BLaER1 treated with 17β-estradiol and CSF1 and Interleukin-3, amounts not matched to agents 10 nM and 100 nM (cell line): Measurements from ENCODE around the gene MAP6.
"Not testable (repeated sequence)": the region's sequence is repeated elsewhere in the genome, so short reads cannot be mapped to it uniquely, and the experiment has no call there.

Experiments
- H3K27ac ChIP-seq, 11 experiments: shearing (Covaris generic); formaldehyde crosslinking; 2 replicates each; pipeline ENCODE4 v1.8.1; 2022
- H3K27me3 ChIP-seq, 11 experiments: shearing (Covaris generic); formaldehyde crosslinking; 2 replicates each; pipeline ENCODE4 v1.8.1; 2022
- H3K36me3 ChIP-seq, 11 experiments: shearing (Covaris generic); formaldehyde crosslinking; 2 replicates each; pipeline ENCODE4 v1.8.1; 2022
- H3K4me1 ChIP-seq, 10 experiments: shearing (Covaris generic); formaldehyde crosslinking; 2 replicates each; pipeline ENCODE4 v1.8.1; 2022
- H3K4me2 ChIP-seq, 11 experiments: shearing (Covaris generic); formaldehyde crosslinking; 2 replicates each; pipeline ENCODE4 v1.8.1; 2022
- H3K4me3 ChIP-seq, 10 experiments: shearing (Covaris generic); formaldehyde crosslinking; 2 replicates each; pipeline ENCODE4 v1.8.1; 2022
- H3K9ac ChIP-seq, 11 experiments: shearing (Covaris generic); formaldehyde crosslinking; 2 replicates each; pipeline ENCODE4 v1.8.1; 2022
- H3K9me3 ChIP-seq, 11 experiments: shearing (Covaris generic); formaldehyde crosslinking; replicated peaks in 1 of 11; 2 replicates each; pipeline ENCODE4 v1.8.1; 2022
- H4K20me1 ChIP-seq, 11 experiments: shearing (Covaris generic); formaldehyde crosslinking; 2 replicates each; pipeline ENCODE4 v1.8.1; 2022
- Cebpa-rat ChIP-seq, 11 experiments: shearing (Covaris generic); IDR thresholded peaks; 2 replicates each; pipeline ENCODE4 v1.8.1; 2022

The MAP6 gene

GRCh38 chr11:75593286-75593915, 75.4 kb downstream of the MAP6 start:
- Histone ChIP-seq H3K9me3 (no peaks in the 10 kb centered on the region), H3K36me3 (no peaks in the 10 kb centered on the region), H3K4me1 (peaks cover 12 to 23% (median 20%) of the 10 kb centered on the region in 10 experiments), H3K4me2 (no peak overlapping the region), H3K9ac (no peak overlapping the region), H4K20me1 (no peaks in the 10 kb centered on the region), H3K4me3 (no peak overlapping the region), H3K27me3 (no peaks in the 10 kb centered on the region), H3K27ac (no peak overlapping the region)
- no peak for TF ChIP-seq Cebpa-rat (IDR thresholded peaks at IDR 0.05)

- no peaks in the 10 kb centered on the region for H3K27me3 ChIP-seq
- no peak overlapping the region for H3K4me3 ChIP-seq
- H3K36me3 ChIP-seq, result no peaks in the 10 kb centered on the region
- H3K27ac ChIP-seq, result no peak overlapping the region
- no peak overlapping the region for H3K4me2 ChIP-seq
- no peaks in the 10 kb centered on the region for H4K20me1 ChIP-seq
- TF ChIP-seq Cebpa-rat (IDR thresholded peaks at IDR 0.05), result no peak
- H3K9me3 ChIP-seq, result no peaks in the 10 kb centered on the region
- no peak overlapping the region for H3K9ac ChIP-seq
- H3K4me1 ChIP-seq, result peaks cover 12 to 23% (median 20%) of the 10 kb centered on the region in 10 experiments
These were observed 76.1 kb downstream of the MAP6 start for GRCh38 chr11:75592715-75593114.

- Histone ChIP-seq H3K4me3 (no peak overlapping the region), H3K27ac (no peak overlapping the region), H3K4me1 (peaks cover 12 to 23% (median 20%) of the 10 kb centered on the region in 10 experiments), H3K27me3 (no peaks in the 10 kb centered on the region), H3K9me3 (no peaks in the 10 kb centered on the region), H3K36me3 (no peaks in the 10 kb centered on the region), H3K4me2 (no peak overlapping the region), H3K9ac (no peak overlapping the region), H4K20me1 (no peaks in the 10 kb centered on the region)
- TF ChIP-seq Cebpa-rat (IDR thresholded peaks at IDR 0.05), result no peak
These were observed 76.9 kb downstream of the MAP6 start for GRCh38 chr11:75591966-75592365.

GRCh38 chr11:75591371-75591770, 77.5 kb downstream of the MAP6 start:
- Histone ChIP-seq H3K4me3 (no peak overlapping the region), H3K27ac (no peak overlapping the region), H3K9me3 (no peaks in the 10 kb centered on the region), H4K20me1 (no peaks in the 10 kb centered on the region), H3K4me1 (peaks cover 12 to 20% (median 18%) of the 10 kb centered on the region in 10 experiments), H3K9ac (no peak overlapping the region), H3K27me3 (no peaks in the 10 kb centered on the region), H3K4me2 (no peak overlapping the region), H3K36me3 (no peaks in the 10 kb centered on the region)
- no peak for TF ChIP-seq Cebpa-rat (IDR thresholded peaks at IDR 0.05)

GRCh38 chr11:75589933-75590332, 78.9 kb downstream of the MAP6 start:
- H3K27ac ChIP-seq, result no peak overlapping the region
- H3K4me1 ChIP-seq, result peaks cover 8 to 16% (median 12%) of the 10 kb centered on the region in 10 experiments
- no peaks in the 10 kb centered on the region for H3K9me3 ChIP-seq
- H3K36me3 ChIP-seq, result no peaks in the 10 kb centered on the region
- no peak overlapping the region for H3K4me2 ChIP-seq
- H3K27me3 ChIP-seq, result no peaks in the 10 kb centered on the region
- no peak for TF ChIP-seq Cebpa-rat (IDR thresholded peaks at IDR 0.05)
- H3K9ac ChIP-seq, result no peak overlapping the region
- no peaks in the 10 kb centered on the region for H4K20me1 ChIP-seq
- H3K4me3 ChIP-seq, result no peak overlapping the region

GRCh38 chr11:75589051-75589450, 79.8 kb downstream of the MAP6 start:
- no peak for TF ChIP-seq Cebpa-rat (IDR thresholded peaks at IDR 0.05)
- H3K27me3 ChIP-seq, result no peaks in the 10 kb centered on the region
- H3K27ac ChIP-seq, result no peak overlapping the region
- H3K4me1 ChIP-seq, result peaks cover 15 to 20% (median 16%) of the 10 kb centered on the region in 10 experiments
- H4K20me1 ChIP-seq, result no peaks in the 10 kb centered on the region
- H3K9ac ChIP-seq, result no peak overlapping the region
- H3K4me3 ChIP-seq, result no peak overlapping the region
- no peak overlapping the region for H3K4me2 ChIP-seq
- no peaks in the 10 kb centered on the region for H3K9me3 ChIP-seq
- no peaks in the 10 kb centered on the region for H3K36me3 ChIP-seq

GRCh38 chr11:75588051-75588481, 80.8 kb downstream of the MAP6 start:
- no peak overlapping the region for H3K4me3 ChIP-seq
- TF ChIP-seq Cebpa-rat (IDR thresholded peaks at IDR 0.05), result no peak
- no peaks in the 10 kb centered on the region for H3K9me3 ChIP-seq
- peaks cover 17 to 24% (median 20%) of the 10 kb centered on the region in 10 experiments for H3K4me1 ChIP-seq
- no peaks in the 10 kb centered on the region for H3K27me3 ChIP-seq
- H3K4me2 ChIP-seq, result no peak overlapping the region
- H3K27ac ChIP-seq, result no peak overlapping the region
- H3K9ac ChIP-seq, result no peak overlapping the region
- no peaks in the 10 kb centered on the region for H3K36me3 ChIP-seq
- no peaks in the 10 kb centered on the region for H4K20me1 ChIP-seq

- Histone ChIP-seq H3K4me2 (no peak overlapping the region), H3K9ac (no peak overlapping the region), H3K4me1 (peaks cover 28 to 35% (median 32%) of the 10 kb centered on the region in 10 experiments), H3K27ac (no peak overlapping the region), H3K36me3 (no peaks in the 10 kb centered on the region), H3K4me3 (no peak overlapping the region), H4K20me1 (no peaks in the 10 kb centered on the region), H3K9me3 (no peaks in the 10 kb centered on the region), H3K27me3 (no peaks in the 10 kb centered on the region)
- TF ChIP-seq Cebpa-rat (IDR thresholded peaks at IDR 0.05), result no peak
These were observed 82.4 kb downstream of the MAP6 start for GRCh38 chr11:75586395-75586794.

- no peak overlapping the region for H3K4me3 ChIP-seq
- no peak for TF ChIP-seq Cebpa-rat (IDR thresholded peaks at IDR 0.05)
These were observed 83.6 kb downstream of the MAP6 start for GRCh38 chr11:75585293-75585670.

GRCh38 chr11:75584659-75585292, 84.1 kb downstream of the MAP6 start:
- H4K20me1 ChIP-seq, H3K27me3 ChIP-seq, H3K36me3 ChIP-seq, H3K9me3 ChIP-seq: not testable (repeated sequence)
- Histone ChIP-seq H3K4me1 (peaks cover 28 to 44% (median 38%) of the 10 kb centered on the region in 10 experiments), H3K4me2 (peak overlapping the region; percentile 79 to 99 (median 94)), H3K9ac (peak overlapping the region; percentile 92 to 99 (median 95)), H3K27ac (peak overlapping the region; percentile 91 to 99 (median 96)), H3K4me3 (peak overlapping the region in 8 of 10 experiments; percentile 68 to 88 (median 76); a peak in 16 of 20 replicates)

More at GRCh38 chr11:75585293-75585670, 83.6 kb downstream of the MAP6 start:
- H3K27me3 ChIP-seq, result no peaks in the 10 kb centered on the region
- H3K9ac ChIP-seq, result peak overlapping the region in 5 of 11 experiments; percentile 92 to 98 (median 94); a peak in 7 of 22 replicates
- no peaks in the 10 kb centered on the region for H4K20me1 ChIP-seq
- peak overlapping the region in 10 of 11 experiments; percentile 91 to 99 (median 96); a peak in 15 of 22 replicates for H3K27ac ChIP-seq
- H3K36me3 ChIP-seq, result no peaks in the 10 kb centered on the region
- H3K9me3 ChIP-seq, result no peaks in the 10 kb centered on the region
- peaks cover 28 to 40% (median 34%) of the 10 kb centered on the region in 10 experiments for H3K4me1 ChIP-seq
- peak overlapping the region; percentile 79 to 99 (median 94) for H3K4me2 ChIP-seq
